ENCODE measurements around the gene CSTPP1. TPM values are rescaled to one million over a fixed set of nuclear protein-coding genes. Genes with fewer than 3 reads are reported as not detected.
"Not testable (repeated sequence)": the region's sequence is repeated elsewhere in the genome, so short reads cannot be mapped to it uniquely, and the experiment has no call there.

CSTPP1 gene
- total RNA-seq, 4 donors from 2014 or later, result 4.9 to 33.8 (median 19.5) TPM

GRCh38 chr11:47107744-47108143, 171.2 kb downstream of the CSTPP1 start:
- no peaks in the 10 kb centered on the region for H3K36me3 ChIP-seq
- intact Hi-C loops (cut with DNase I; ENCODE audit: low total_unique reads), result no loop called here
- no peak for TF ChIP-seq CTCF (IDR thresholded peaks at IDR 0.05)
- TF ChIP-seq POLR2A (IDR thresholded peaks at IDR 0.05), result no peak

GRCh38 chr11:47108214-47108613, 171.7 kb downstream of the CSTPP1 start:
- Histone ChIP-seq H3K36me3 (no peaks in the 10 kb centered on the region), H3K4me3 (no peak overlapping the region), H3K9me3 (no peaks in the 10 kb centered on the region), H3K27ac (no peak overlapping the region), H3K4me1 (no peaks in the 10 kb centered on the region), H3K27me3 (no peaks in the 10 kb centered on the region)
- intact Hi-C loops (cut with DNase I; ENCODE audit: low total_unique reads), result no loop called here
- DNase-seq, result no peak
- TF ChIP-seq CTCF (IDR thresholded peaks at IDR 0.05) (no peak), POLR2A (IDR thresholded peaks at IDR 0.05) (no peak)

More at GRCh38 chr11:47107744-47108143, 171.2 kb downstream of the CSTPP1 start:
- no peak for DNase-seq
- no peak overlapping the region for H3K4me3 ChIP-seq
- H3K27me3 ChIP-seq, result no peaks in the 10 kb centered on the region
- no peaks in the 10 kb centered on the region for H3K9me3 ChIP-seq
- H3K27ac ChIP-seq, result no peak overlapping the region
- H3K4me1 ChIP-seq, result no peaks in the 10 kb centered on the region

GRCh38 chr11:47109051-47109726, 172.6 kb downstream of the CSTPP1 start:
- H3K27ac ChIP-seq, result peak overlapping the region in 1 of 2 donors; percentile 32
- H3K4me3 ChIP-seq, result no peak overlapping the region
- no peaks in the 10 kb centered on the region for H3K4me1 ChIP-seq
- no peak for DNase-seq
- intact Hi-C loops (cut with DNase I; ENCODE audit: low total_unique reads), result no loop called here
- TF ChIP-seq CTCF (IDR thresholded peaks at IDR 0.05) (no peak), POLR2A (IDR thresholded peaks at IDR 0.05) (no peak)
- no peaks in the 10 kb centered on the region for H3K27me3 ChIP-seq
- no peaks in the 10 kb centered on the region for H3K9me3 ChIP-seq
- no peaks in the 10 kb centered on the region for H3K36me3 ChIP-seq

- no peak overlapping the region for H3K27ac ChIP-seq
- H3K27me3 ChIP-seq, result no peaks in the 10 kb centered on the region
- intact Hi-C loops (cut with DNase I; ENCODE audit: low total_unique reads), result no loop called here
- H3K36me3 ChIP-seq, result no peaks in the 10 kb centered on the region
- H3K9me3 ChIP-seq, result no peaks in the 10 kb centered on the region
- no peak for DNase-seq
- H3K4me1 ChIP-seq, result no peaks in the 10 kb centered on the region
- no peak for TF ChIP-seq POLR2A (IDR thresholded peaks at IDR 0.05)
- TF ChIP-seq CTCF (IDR thresholded peaks at IDR 0.05), result no peak
- no peak overlapping the region for H3K4me3 ChIP-seq
These were observed 173.2 kb downstream of the CSTPP1 start for GRCh38 chr11:47109727-47110246.

- intact Hi-C loops (cut with DNase I; ENCODE audit: low total_unique reads), result no loop called here
- H3K9me3 ChIP-seq, result no peaks in the 10 kb centered on the region
- TF ChIP-seq POLR2A (IDR thresholded peaks at IDR 0.05) (no peak), CTCF (IDR thresholded peaks at IDR 0.05) (no peak)
These were observed 174.8 kb downstream of the CSTPP1 start for GRCh38 chr11:47111318-47111804.

GRCh38 chr11:47112941-47113340, 176.4 kb downstream of the CSTPP1 start:
- H3K27me3 ChIP-seq; H3K9me3 ChIP-seq; DNase-seq; H3K36me3 ChIP-seq; H3K27ac ChIP-seq; H3K4me3 ChIP-seq; intact Hi-C loops (cut with DNase I; ENCODE audit: low total_unique reads); H3K4me1 ChIP-seq: not testable (repeated sequence)

More at GRCh38 chr11:47111318-47111804, 174.8 kb downstream of the CSTPP1 start:
- Histone ChIP-seq H3K4me3 (no peak overlapping the region), H3K27me3 (no peaks in the 10 kb centered on the region), H3K36me3 (no peaks in the 10 kb centered on the region), H3K4me1 (no peaks in the 10 kb centered on the region), H3K27ac (no peak overlapping the region)
- no peak for DNase-seq

GRCh38 chr11:47118958-47119688, 182.6 kb downstream of the CSTPP1 start:
- H3K27me3 ChIP-seq; H3K36me3 ChIP-seq; intact Hi-C loops (cut with DNase I; ENCODE audit: low total_unique reads); DNase-seq; H3K4me1 ChIP-seq; H3K9me3 ChIP-seq; H3K27ac ChIP-seq; H3K4me3 ChIP-seq: not testable (repeated sequence)
